ENCODE measurements around the gene TP53BP1.

DNA sequence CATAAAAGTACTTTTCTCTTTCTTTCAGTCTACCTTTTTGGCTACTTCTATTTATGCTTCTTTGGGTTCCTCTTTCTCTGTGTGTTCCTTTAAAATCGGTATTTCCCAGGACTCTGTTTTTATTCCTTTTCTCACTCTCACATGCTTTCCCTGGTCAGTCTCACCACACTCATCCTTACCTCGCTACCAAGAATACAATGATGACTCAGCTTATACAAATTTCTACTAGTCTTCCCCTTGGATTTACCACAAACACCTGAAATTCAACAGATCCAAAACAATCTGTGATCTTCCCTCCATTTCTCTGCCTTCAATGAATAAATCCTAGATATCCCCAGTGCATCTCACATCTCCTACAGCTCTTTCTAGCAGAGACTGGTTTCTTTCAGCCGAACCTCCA, 69.2 kb downstream of the TP53BP1 start:
- TF ChIP-seq POLR2A (IDR thresholded peaks at IDR 0.05; ENCODE audit: low read length), result no peak
- TF ChIP-seq GATA1 (IDR thresholded peaks at IDR 0.05; ENCODE audit: low read depth, low read length), result no peak

Measured in erythroblast (primary cell).